Neural progenitor cell (in vitro differentiated cells): Measurements from ENCODE around the gene PIP5KL1. TPM values are rescaled to one million over a fixed set of nuclear protein-coding genes. Genes with fewer than 3 reads are reported as not detected.

Experiments used
- DNase-seq: peaks from one replicate; pipeline ENCODE4 v3.0.0-alpha.2; 2016; ENCODE audit warnings: low spot score
- H2AFZ ChIP-seq: fragments of 200-600 bp; sonication (generic); replicated peaks from 2 replicates; pipeline ENCODE4 v1.6.1; 2016; ENCODE audit warnings: antibody characterized with exemption
- H3F3A ChIP-seq: fragments of 200-600 bp; sonication (generic); 2 replicates; pipeline ENCODE4 v1.6.1; 2016; ENCODE audit warnings: antibody characterized with exemption, low read depth
- H3K27ac ChIP-seq: fragments of 200-600 bp; sonication (generic); 2 replicates; pipeline ENCODE4 v1.5.1; 2016; ENCODE audit warnings: mild to moderate bottlenecking
- H3K27me3 ChIP-seq: fragments of 200-600 bp; sonication (generic); 2 replicates; pipeline ENCODE4 v1.6.1; 2016; ENCODE audit warnings: mild to moderate bottlenecking, moderate library complexity
- H3K36me3 ChIP-seq: fragments of 200-600 bp; sonication (generic); 2 replicates; pipeline ENCODE4 v1.5.1; 2016
- H3K4me1 ChIP-seq: fragments of 200-600 bp; sonication (generic); 2 replicates; pipeline ENCODE4 v1.6.1; 2016; ENCODE audit warnings: mixed run types
- H3K4me2 ChIP-seq: fragments of 200-600 bp; sonication (generic); 2 replicates; pipeline ENCODE4 v1.6.1; 2016
- H3K4me3 ChIP-seq: fragments of 200-600 bp; sonication (generic); 2 replicates; pipeline ENCODE4 v1.5.1; 2016
- H3K79me2 ChIP-seq: fragments of 200-600 bp; sonication (generic); 2 replicates; pipeline ENCODE4 v1.6.1; 2016; ENCODE audit warnings: low read depth
- H3K9ac ChIP-seq: fragments of 200-600 bp; sonication (generic); 2 replicates; pipeline ENCODE4 v1.6.1; 2016
- H3K9me3 ChIP-seq: fragments of 200-600 bp; sonication (generic); 2 replicates; pipeline ENCODE4 v1.5.1; 2016; ENCODE audit warnings: low read depth
- H4K20me1 ChIP-seq: fragments of 200-600 bp; sonication (generic); 2 replicates; pipeline ENCODE4 v1.6.1; 2016; ENCODE audit warnings: low read depth
- H3K27ac Mint-ChIP-seq: 3 replicates; pipeline ENCODE4 v1.8.0; 2021; ENCODE audit warnings: mixed read lengths
- H3K27me3 Mint-ChIP-seq: 2 replicates; pipeline ENCODE4 v1.8.0; 2022; ENCODE audit warnings: low read depth, mild to moderate bottlenecking, inconsistent platforms, moderate library complexity, mixed read lengths; ENCODE audit not compliant: insufficient read depth
- H3K36me3 Mint-ChIP-seq: 3 replicates; pipeline ENCODE4 v1.8.0; 2021; ENCODE audit warnings: mixed read lengths
- H3K4me1 Mint-ChIP-seq: 3 replicates; pipeline ENCODE4 v1.8.0; 2021; ENCODE audit warnings: mixed read lengths
- H3K4me3 Mint-ChIP-seq: 3 replicates; pipeline ENCODE4 v1.8.0; 2021; ENCODE audit warnings: mild to moderate bottlenecking, moderate library complexity, mixed read lengths
- H3K9me3 Mint-ChIP-seq: 3 replicates; pipeline ENCODE4 v1.8.0; 2020; ENCODE audit warnings: mixed read lengths
- CTCF ChIP-seq: fragments of 200-600 bp; sonication (generic); IDR thresholded peaks from 2 replicates; pipeline ENCODE4 v1.5.1; 2017; ENCODE audit warnings: antibody characterized with exemption, mild to moderate bottlenecking
- EZH2 ChIP-seq: fragments of 200-600 bp; sonication (generic); IDR thresholded peaks from 2 replicates; pipeline ENCODE4 v1.6.1; 2017; ENCODE audit warnings: antibody characterized with exemption, mild to moderate bottlenecking, moderate library complexity
- EZH2phosphoT487 ChIP-seq: fragments of 200-600 bp; sonication (generic); IDR thresholded peaks from 2 replicates; pipeline ENCODE4 v1.6.1; 2017; ENCODE audit warnings: antibody characterized with exemption
- total RNA-seq: library from RNA; depleted of rRNA; stranded (reverse); fragments of >200 nt; gene quantifications from 2 replicates; pipeline ENCODE4 v1.2.3, GENCODE V29; 2015; ENCODE audit warnings: low replicate concordance

Gene PIP5KL1
- total RNA-seq, 1 donor from 2014 or later, result 1.4 TPM

GRCh38 chr9:127916720-127917581 is 13.6 kb downstream of the PIP5KL1 start, which contains the start of gene ST6GALNAC4:
Gene ST6GALNAC4, minus strand, starts transcription at chr9:127917041. Its CDS starts 622 bp downstream, at chr9:127916419.
- Histone ChIP-seq H3K27ac (no peak within 1 kb of the TSS), H3K9me3 (no peaks in the 10 kb centered on the region), H3K79me2 (no peaks in the 10 kb centered on the region), H3K4me1 (no peaks in the 10 kb centered on the region), H4K20me1 (no peaks in the 10 kb centered on the region), H3K36me3 (no peaks in the 10 kb centered on the region), H3K27me3 (peaks cover 33% of the 10 kb centered on the region), H3K9ac (no peak within 1 kb of the TSS), H3F3A (peaks cover 10% of the 10 kb centered on the region), H2AFZ (peak within 1 kb of the TSS; percentile 88), H3K4me3 (peak within 1 kb of the TSS; percentile 56), H3K4me2 (peak within 1 kb of the TSS; percentile 89)
- no peak within 1 kb of the TSS for H3K27ac Mint-ChIP-seq
- DNase-seq, result peak; percentile 98
- H3K27me3 Mint-ChIP-seq, result peaks cover 12% of the 10 kb centered on the region
- H3K9me3 Mint-ChIP-seq, result no peaks in the 10 kb centered on the region
- H3K4me3 Mint-ChIP-seq, result peak within 1 kb of the TSS; percentile 85
- peaks cover 28% of the 10 kb centered on the region for H3K4me1 Mint-ChIP-seq
- TF ChIP-seq CTCF (no peak), EZH2phosphoT487 (peak; percentile 14), EZH2 (no peak)
- H3K36me3 Mint-ChIP-seq, result no peaks in the 10 kb centered on the region

GRCh38 chr9:127915801-127916719 is 14.5 kb downstream of the PIP5KL1 start:
- peak overlapping the region; percentile 88 for H2AFZ ChIP-seq

GRCh38 chr9:127915325-127915752 is 15.2 kb downstream of the PIP5KL1 start:
- no peak for DNase-seq
- H3F3A ChIP-seq, result peaks cover 10% of the 10 kb centered on the region
- H2AFZ ChIP-seq, result no peak overlapping the region
- no peak overlapping the region for H3K9ac ChIP-seq
- Mint-ChIP-seq H3K9me3 (no peaks in the 10 kb centered on the region), H3K4me1 (peaks cover 34% of the 10 kb centered on the region), H3K4me3 (no peak overlapping the region), H3K27ac (no peak overlapping the region), H3K27me3 (peaks cover 6% of the 10 kb centered on the region), H3K36me3 (no peaks in the 10 kb centered on the region)
- TF ChIP-seq EZH2, result no peak
- TF ChIP-seq EZH2phosphoT487, result no peak
- TF ChIP-seq CTCF, result no peak
- H3K27me3 ChIP-seq, result peaks cover 23% of the 10 kb centered on the region
- H3K4me1 ChIP-seq, result no peaks in the 10 kb centered on the region
- H3K4me3 ChIP-seq, result no peak overlapping the region
- no peaks in the 10 kb centered on the region for H3K36me3 ChIP-seq
- no peaks in the 10 kb centered on the region for H3K9me3 ChIP-seq
- no peaks in the 10 kb centered on the region for H3K79me2 ChIP-seq
- no peak overlapping the region for H3K27ac ChIP-seq
- H4K20me1 ChIP-seq, result no peaks in the 10 kb centered on the region
- no peak overlapping the region for H3K4me2 ChIP-seq

More at GRCh38 chr9:127915801-127916719, 14.5 kb downstream of the PIP5KL1 start:
- Histone ChIP-seq H3K9me3 (no peaks in the 10 kb centered on the region), H3K9ac (no peak overlapping the region), H3K27me3 (peaks cover 25% of the 10 kb centered on the region), H3K36me3 (no peaks in the 10 kb centered on the region), H3K27ac (no peak overlapping the region), H4K20me1 (no peaks in the 10 kb centered on the region), H3K4me3 (peak overlapping the region; percentile 56), H3K4me2 (peak overlapping the region; percentile 89), H3K79me2 (no peaks in the 10 kb centered on the region), H3K4me1 (no peaks in the 10 kb centered on the region), H3F3A (peaks cover 10% of the 10 kb centered on the region)
- Mint-ChIP-seq H3K4me1 (peaks cover 28% of the 10 kb centered on the region), H3K27me3 (peaks cover 10% of the 10 kb centered on the region), H3K4me3 (peak overlapping the region; percentile 85), H3K9me3 (no peaks in the 10 kb centered on the region), H3K27ac (no peak overlapping the region), H3K36me3 (no peaks in the 10 kb centered on the region)
- DNase-seq, result no peak
- TF ChIP-seq CTCF, result no peak
- TF ChIP-seq EZH2phosphoT487, result peak; percentile 32
